Endothelial cell (in vitro differentiated cells): ENCODE data around the gene MYLK. TPM values are rescaled to one million over a fixed set of nuclear protein-coding genes. Genes with fewer than 3 reads are reported as not detected.

Experiments used
- DNase-seq: peaks from one replicate; pipeline ENCODE4 v3.0.0; 2021; ENCODE audit warnings: low spot score
- H3K27ac Mint-ChIP-seq: one replicate; pipeline ENCODE4 v1.8.0; 2021; ENCODE audit warnings: mixed read lengths, inconsistent platforms; ENCODE audit not compliant: unreplicated experiment
- H3K27me3 Mint-ChIP-seq: one replicate; pipeline ENCODE4 v1.8.0; 2021; ENCODE audit warnings: mild to moderate bottlenecking, moderate library complexity, mixed read lengths, inconsistent platforms; ENCODE audit not compliant: unreplicated experiment
- H3K36me3 Mint-ChIP-seq: one replicate; pipeline ENCODE4 v1.8.0; 2021; ENCODE audit warnings: mild to moderate bottlenecking, low read depth, mixed read lengths, inconsistent platforms; ENCODE audit not compliant: unreplicated experiment
- H3K4me1 Mint-ChIP-seq: one replicate; pipeline ENCODE4 v1.8.0; 2021; ENCODE audit warnings: mild to moderate bottlenecking, mixed read lengths, inconsistent platforms; ENCODE audit not compliant: unreplicated experiment
- H3K4me3 Mint-ChIP-seq: one replicate; pipeline ENCODE4 v1.8.0; 2021; ENCODE audit warnings: mild to moderate bottlenecking, mixed read lengths, inconsistent platforms; ENCODE audit not compliant: unreplicated experiment
- H3K9me3 Mint-ChIP-seq: one replicate; pipeline ENCODE4 v1.8.0; 2021; ENCODE audit warnings: mixed read lengths, inconsistent platforms; ENCODE audit not compliant: unreplicated experiment
- total RNA-seq: library from RNA; stranded (reverse); fragmentation: NEBNext Ultra II Directional; extraction: Animal tissue kit (Norgen Biotek cat#: 25700); gene quantifications from one replicate; pipeline ENCODE4 v1.2.1, GENCODE V29; 2021; ENCODE audit not compliant: unreplicated experiment
- TF ChIP-seq, protein P1 (sequence below): fragments of 200-600 bp; sonication (generic); IDR thresholded peaks from one replicate; pipeline ENCODE4 v1.5.0; 2021; ENCODE audit warnings: antibody characterized with exemption; ENCODE audit not compliant: unreplicated experiment

MYLK gene
- total RNA-seq, 1 donor from 2014 or later: 7.8 TPM

GRCh38 chr3:123640740-123641462, 243.2 kb downstream of the MYLK start:
- TF ChIP-seq, protein P1, sequence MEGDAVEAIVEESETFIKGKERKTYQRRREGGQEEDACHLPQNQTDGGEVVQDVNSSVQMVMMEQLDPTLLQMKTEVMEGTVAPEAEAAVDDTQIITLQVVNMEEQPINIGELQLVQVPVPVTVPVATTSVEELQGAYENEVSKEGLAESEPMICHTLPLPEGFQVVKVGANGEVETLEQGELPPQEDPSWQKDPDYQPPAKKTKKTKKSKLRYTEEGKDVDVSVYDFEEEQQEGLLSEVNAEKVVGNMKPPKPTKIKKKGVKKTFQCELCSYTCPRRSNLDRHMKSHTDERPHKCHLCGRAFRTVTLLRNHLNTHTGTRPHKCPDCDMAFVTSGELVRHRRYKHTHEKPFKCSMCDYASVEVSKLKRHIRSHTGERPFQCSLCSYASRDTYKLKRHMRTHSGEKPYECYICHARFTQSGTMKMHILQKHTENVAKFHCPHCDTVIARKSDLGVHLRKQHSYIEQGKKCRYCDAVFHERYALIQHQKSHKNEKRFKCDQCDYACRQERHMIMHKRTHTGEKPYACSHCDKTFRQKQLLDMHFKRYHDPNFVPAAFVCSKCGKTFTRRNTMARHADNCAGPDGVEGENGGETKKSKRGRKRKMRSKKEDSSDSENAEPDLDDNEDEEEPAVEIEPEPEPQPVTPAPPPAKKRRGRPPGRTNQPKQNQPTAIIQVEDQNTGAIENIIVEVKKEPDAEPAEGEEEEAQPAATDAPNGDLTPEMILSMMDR: no peak
- no peak for DNase-seq
- Mint-ChIP-seq H3K9me3 (no peaks in the 10 kb centered on the region), H3K27me3 (peaks cover 1% of the 10 kb centered on the region), H3K36me3 (no peaks in the 10 kb centered on the region), H3K4me1 (peaks cover 35% of the 10 kb centered on the region), H3K4me3 (no peak overlapping the region), H3K27ac (no peak overlapping the region)

DNA sequence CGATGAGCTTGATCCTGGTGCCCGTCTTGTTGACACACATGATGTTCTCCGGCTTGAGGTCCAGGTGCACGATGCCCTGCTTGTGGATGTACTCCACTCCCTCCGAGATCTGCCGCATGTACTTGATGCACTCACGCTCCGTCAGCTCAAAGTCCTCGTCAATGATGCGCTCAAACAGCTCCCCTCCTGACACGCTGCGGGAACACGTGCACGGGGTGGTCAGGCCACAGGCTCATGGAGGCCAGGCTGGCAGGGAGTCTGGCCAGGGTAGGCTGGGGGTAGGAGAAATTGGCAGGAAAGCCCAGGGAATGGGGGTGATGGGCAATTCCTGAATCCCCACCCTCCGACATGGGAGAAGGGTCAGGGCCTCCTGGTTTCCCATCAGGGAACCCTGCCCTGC, 243.8 kb downstream of the MYLK start:
- Mint-ChIP-seq H3K27me3 (peaks cover 3% of the 10 kb centered on the region), H3K4me1 (peaks cover 40% of the 10 kb centered on the region), H3K27ac (no peak overlapping the region), H3K4me3 (no peak overlapping the region), H3K36me3 (peaks cover 3% of the 10 kb centered on the region), H3K9me3 (peaks cover 4% of the 10 kb centered on the region)
- TF ChIP-seq, protein P1: no peak
- DNase-seq: no peak

GRCh38 chr3:123638936-123639689, 245.0 kb downstream of the MYLK start:
- peak; percentile 21 for DNase-seq
- Mint-ChIP-seq H3K27ac (no peak overlapping the region), H3K4me1 (peaks cover 49% of the 10 kb centered on the region), H3K36me3 (peaks cover 3% of the 10 kb centered on the region), H3K9me3 (peaks cover 4% of the 10 kb centered on the region), H3K4me3 (no peak overlapping the region), H3K27me3 (peaks cover 3% of the 10 kb centered on the region)
- TF ChIP-seq, protein P1: no peak

GRCh38 chr3:123637841-123638240, 246.3 kb downstream of the MYLK start:
- Mint-ChIP-seq H3K9me3 (peaks cover 4% of the 10 kb centered on the region), H3K4me3 (no peak overlapping the region), H3K4me1 (peaks cover 57% of the 10 kb centered on the region), H3K27me3 (peaks cover 6% of the 10 kb centered on the region), H3K27ac (no peak overlapping the region), H3K36me3 (peaks cover 8% of the 10 kb centered on the region)
- DNase-seq: no peak
- TF ChIP-seq, protein P1: no peak

GRCh38 chr3:123637131-123637530, 247.0 kb downstream of the MYLK start:
- TF ChIP-seq, protein P1: no peak
- Mint-ChIP-seq H3K27me3 (peaks cover 9% of the 10 kb centered on the region), H3K4me3 (no peak overlapping the region), H3K4me1 (peaks cover 62% of the 10 kb centered on the region), H3K9me3 (peaks cover 4% of the 10 kb centered on the region), H3K36me3 (peaks cover 8% of the 10 kb centered on the region), H3K27ac (peak overlapping the region; percentile 67)
- no peak for DNase-seq
